UCSD-AML1 (cell line): Measurements from ENCODE around the gene HIF1A.
"Not testable (repeated sequence)": the region's sequence is repeated elsewhere in the genome, so short reads cannot be mapped to it uniquely, and the experiment has no call there.

ENCODE experiments used
- DNase-seq: peaks from one replicate; lab custom pipeline; 2025; ENCODE audit not compliant: unreplicated experiment; lab: John Stamatoyannopoulos, UW

Gene HIF1A

GRCh38 chr14:61706096-61706690, 10.9 kb downstream of the HIF1A start:
- DNase-seq = no peak

- DNase-seq = not testable (repeated sequence)
Observed at GRCh38 chr14:61707774-61708173, 12.5 kb downstream of the HIF1A start.

GRCh38 chr14:61708693-61709092, 13.4 kb downstream of the HIF1A start:
- not testable (repeated sequence) for DNase-seq

GRCh38 chr14:61710853-61711817, 15.8 kb downstream of the HIF1A start:
- no peak for DNase-seq

GRCh38 chr14:61712137-61712536, 16.8 kb downstream of the HIF1A start:
- DNase-seq = no peak

- DNase-seq = no peak
Observed at GRCh38 chr14:61713724-61714437, 18.6 kb downstream of the HIF1A start.

- no peak for DNase-seq
Observed at GRCh38 chr14:61716956-61717355, 21.6 kb downstream of the HIF1A start.

GRCh38 chr14:61718039-61718438, 22.7 kb downstream of the HIF1A start:
- DNase-seq = no peak

GRCh38 chr14:61719344-61720293, 24.3 kb downstream of the HIF1A start:
- no peak for DNase-seq

- no peak for DNase-seq
Observed at GRCh38 chr14:61720294-61720661, 25.0 kb downstream of the HIF1A start.

- no peak for DNase-seq
Observed at GRCh38 chr14:61720741-61721140, 25.4 kb downstream of the HIF1A start.

GRCh38 chr14:61724133-61724532, 28.8 kb downstream of the HIF1A start:
- no peak for DNase-seq

- no peak for DNase-seq
Observed at GRCh38 chr14:61726778-61727658, 31.7 kb downstream of the HIF1A start.

- DNase-seq = no peak
Observed at GRCh38 chr14:61730756-61731373, 35.6 kb downstream of the HIF1A start.

- DNase-seq = no peak
Observed at GRCh38 chr14:61733972-61734371, 38.7 kb downstream of the HIF1A start.

- no peak for DNase-seq
Observed at GRCh38 chr14:61736751-61737150, 41.4 kb downstream of the HIF1A start.

- no peak for DNase-seq
Observed at GRCh38 chr14:61737915-61738314, 42.6 kb downstream of the HIF1A start.

- no peak for DNase-seq
Observed at GRCh38 chr14:61739133-61739532, 43.8 kb downstream of the HIF1A start.

- DNase-seq = no peak
Observed at GRCh38 chr14:61742371-61742770, 47.1 kb downstream of the HIF1A start.
